Calu3 (cell line): Measurements from ENCODE around the gene FES. TPM values are rescaled to one million over a fixed set of nuclear protein-coding genes. Genes with fewer than 3 reads are reported as not detected.

ENCODE experiments used
- BruUV-seq: library from RNA; stranded (reverse); fragments of 400-500 nt; replicated peaks from 2 replicates; lab custom pipeline; 2021; lab: Mats Ljungman, UMichigan
- CTCF ChIA-PET: fragments of 300-600 bp; sonication (Branson Sonifier 250); formaldehyde crosslinking; loops from one replicate; lab custom pipeline; 2022; ENCODE audit warnings: antibody characterized with exemption; lab: Charles Lee
- DNase-seq: peaks from one replicate; pipeline ENCODE4 v3.0.0; 2022
- H3K27ac Mint-ChIP-seq: one replicate; pipeline ENCODE4 v1.8.0; 2022; ENCODE audit warnings: mixed read lengths; ENCODE audit not compliant: unreplicated experiment
- H3K27me3 Mint-ChIP-seq: one replicate; pipeline ENCODE4 v1.8.0; 2022; ENCODE audit warnings: mixed read lengths; ENCODE audit not compliant: unreplicated experiment
- H3K36me3 Mint-ChIP-seq: one replicate; pipeline ENCODE4 v1.8.0; 2022; ENCODE audit warnings: mild to moderate bottlenecking, moderate library complexity, mixed read lengths; ENCODE audit not compliant: insufficient read depth, unreplicated experiment
- H3K4me1 Mint-ChIP-seq: one replicate; pipeline ENCODE4 v1.8.0; 2022; ENCODE audit warnings: mild to moderate bottlenecking, low read depth, mixed read lengths; ENCODE audit not compliant: unreplicated experiment
- H3K4me3 Mint-ChIP-seq: one replicate; pipeline ENCODE4 v1.8.0; 2022; ENCODE audit warnings: mild to moderate bottlenecking, low read depth, moderate library complexity, mixed read lengths; ENCODE audit not compliant: unreplicated experiment
- H3K9me3 Mint-ChIP-seq: one replicate; pipeline ENCODE4 v1.8.0; 2022; ENCODE audit warnings: low read depth, mixed read lengths; ENCODE audit not compliant: unreplicated experiment
- CTCF ChIP-seq: fragments of 200-600 bp; IDR thresholded peaks from one replicate; pipeline ENCODE4 v1.8.0; 2022; ENCODE audit warnings: antibody characterized with exemption; ENCODE audit not compliant: unreplicated experiment
- intact Hi-C: fragments of 100-400 bp; cut with micrococcal nuclease; formaldehyde crosslinking; loops from one replicate; pipeline ENCODE4 v1.10.0; 2022; ENCODE audit not compliant: unreplicated experiment
- total RNA-seq: library from RNA; stranded (reverse); gene quantifications from 2 replicates; pipeline ENCODE4 v1.2.3, GENCODE V29; 2022

FES gene
- total RNA-seq, 1 experiment from 2014 or later, result 1.7 TPM

GRCh38 chr15:90851114-90851513 lies 33.2 kb upstream of the FES start:
- no peaks in the 10 kb centered on the region for H3K4me1 Mint-ChIP-seq
- no TSS peak for BruUV-seq
- intact Hi-C loops, result no loop called here
- CTCF ChIA-PET, result interaction anchor here (0.7 kb wide), 1 partner anchor 25 kb away, joined by 4 read pairs; no protein-coding TSS in a partner anchor
- no peak overlapping the region for H3K4me3 Mint-ChIP-seq
- no peak for TF ChIP-seq CTCF
- H3K9me3 Mint-ChIP-seq, result no peaks in the 10 kb centered on the region
- no peak for DNase-seq
- no peaks in the 10 kb centered on the region for H3K27me3 Mint-ChIP-seq
- H3K36me3 Mint-ChIP-seq, result no peaks in the 10 kb centered on the region
- H3K27ac Mint-ChIP-seq, result no peak overlapping the region

- no peak for TF ChIP-seq CTCF
- no peaks in the 10 kb centered on the region for H3K36me3 Mint-ChIP-seq
- H3K9me3 Mint-ChIP-seq, result no peaks in the 10 kb centered on the region
- intact Hi-C loops, result no loop called here
- DNase-seq, result no peak
- H3K4me3 Mint-ChIP-seq, result no peak overlapping the region
- no peaks in the 10 kb centered on the region for H3K4me1 Mint-ChIP-seq
- CTCF ChIA-PET, result interaction anchor here (0.6 to 0.8 kb wide), 4 partner anchors 80 to 1467 kb away, joined by 3 to 5 read pairs (median 4); partner anchors contain the start of genes HDDC3 and TTLL13
- no peak overlapping the region for H3K27ac Mint-ChIP-seq
- no TSS peak for BruUV-seq
- H3K27me3 Mint-ChIP-seq, result no peaks in the 10 kb centered on the region
These were observed 32.4 kb upstream of the FES start for GRCh38 chr15:90851940-90852339.

- Mint-ChIP-seq H3K4me3 (no peak overlapping the region), H3K27me3 (no peaks in the 10 kb centered on the region), H3K36me3 (no peaks in the 10 kb centered on the region), H3K4me1 (peaks cover 13% of the 10 kb centered on the region), H3K9me3 (no peaks in the 10 kb centered on the region), H3K27ac (no peak overlapping the region)
- CTCF ChIA-PET, result interaction anchor here (0.6 kb wide), 1 partner anchor 957 kb away, joined by 5 read pairs; no protein-coding TSS in a partner anchor
- TF ChIP-seq CTCF, result no peak
- BruUV-seq, result no TSS peak
- intact Hi-C loops, result no loop called here
- DNase-seq, result no peak
These were observed 29.2 kb upstream of the FES start for GRCh38 chr15:90855139-90855538.

- Mint-ChIP-seq H3K9me3 (no peaks in the 10 kb centered on the region), H3K4me3 (no peak overlapping the region), H3K36me3 (no peaks in the 10 kb centered on the region), H3K27me3 (no peaks in the 10 kb centered on the region), H3K27ac (no peak overlapping the region), H3K4me1 (peaks cover 21% of the 10 kb centered on the region)
- intact Hi-C loops, result no loop called here
- no peak for TF ChIP-seq CTCF
- BruUV-seq, result no TSS peak
- CTCF ChIA-PET, result no interaction called here
- DNase-seq, result no peak
These were observed 27.0 kb upstream of the FES start for GRCh38 chr15:90857337-90857736.
